HepG2 (cell line): Measurements from ENCODE around the gene GBP3. TPM values are rescaled to one million over a fixed set of nuclear protein-coding genes. Genes with fewer than 3 reads are reported as not detected.

Experiments
- ATAC-seq: fragments of 200-7000 bp; cut with Tn5 transposase; 3 replicates; pipeline ENCODE4 v1.9.1; 2020; ENCODE audit warnings: mild to moderate bottlenecking, moderate library complexity
- BruUV-seq: library from RNA; stranded (reverse); fragments of 400-500 nt; replicated peaks from 2 replicates; lab custom pipeline; 2021; lab: Mats Ljungman, UMichigan
- CTCF ChIA-PET: fragments of 300-600 bp; formaldehyde crosslinking; extraction: SDS; loops from one replicate; lab custom pipeline; 2021; ENCODE audit warnings: low total read pairs, inconsistent platforms, low intra/inter-chr PET ratio; lab: Yijun Ruan, JAX
- POLR2A ChIA-PET: fragments of 350-600 bp; sonication (Branson Sonifier 250); formaldehyde crosslinking; loops from one replicate; lab custom pipeline; 2020; ENCODE audit warnings: antibody characterized with exemption, inconsistent platforms; lab: Yijun Ruan, JAX
- DNase-seq: peaks from one replicate; pipeline ENCODE4 v3.0.0-alpha.2; 2015; ENCODE audit warnings: low spot score
- FAIRE-seq: peaks from 3 replicates; lab custom pipeline; 2011; peaks lifted over from hg19 to GRCh38; lab: Jason Lieb, UNC
- H2AFZ ChIP-seq: one replicate; pipeline ENCODE4 v1.6.1; 2011; ENCODE audit warnings: low read length, inconsistent platforms
- H3K27ac ChIP-seq: fragments of 300-600 bp; 3 replicates; pipeline ENCODE4 v1.8.0; 2011; ENCODE audit warnings: mixed run types, mild to moderate bottlenecking, mixed read lengths, low read length, inconsistent platforms; ENCODE audit not compliant: insufficient read depth; ENCODE audit errors: extremely low read length
- H3K27me3 ChIP-seq, 2 experiments: fragments of 200-600 bp in 1 of 2; 2 replicates in 1 of 2; 3 replicates in 1 of 2; pipeline versions ENCODE4 v1.6.0 to v1.8.0; 2011; ENCODE audit warnings: low read length in 2 of 2, mild to moderate bottlenecking in 2 of 2, moderate library complexity in 2 of 2, inconsistent platforms in 1 of 2; ENCODE audit not compliant: insufficient read depth in 2 of 2, control insufficient read depth in 1 of 2
- H3K36me3 ChIP-seq, 2 experiments: fragments of 200-600 bp in 1 of 2; replicated peaks in 1 of 2; 2 replicates in 1 of 2; 3 replicates in 1 of 2; pipeline versions ENCODE4 v1.5.1 to v1.8.0; 2011; ENCODE audit warnings: low read length in 2 of 2, inconsistent platforms in 1 of 2; ENCODE audit not compliant: insufficient read depth in 2 of 2, control insufficient read depth in 1 of 2
- H3K4me1 ChIP-seq: 2 replicates; pipeline ENCODE4 v1.5.1; 2012; ENCODE audit warnings: low read length, inconsistent platforms; ENCODE audit not compliant: insufficient read depth
- H3K4me2 ChIP-seq: 2 replicates; pipeline ENCODE4 v1.6.0; 2011; ENCODE audit warnings: low read depth, low read length, inconsistent platforms
- H3K4me3 ChIP-seq, 3 experiments: fragments of 200-600 bp in 1 of 3; sonication (generic), shearing (Covaris generic) in 1 of 3; replicated peaks in 1 of 3; 2 replicates each; pipeline ENCODE4 v1.5.1; 2011 to 2016; ENCODE audit warnings: low read length in 3 of 3, inconsistent platforms in 2 of 3, low read depth in 2 of 3, mild to moderate bottlenecking in 2 of 3, control low read depth in 1 of 3, mixed read lengths in 1 of 3; ENCODE audit not compliant: insufficient read depth in 1 of 3
- H3K79me2 ChIP-seq: one replicate; pipeline ENCODE4 v1.6.1; 2011; ENCODE audit warnings: low read length, inconsistent platforms; ENCODE audit not compliant: insufficient read depth
- H3K9ac ChIP-seq: 2 replicates; pipeline ENCODE4 v1.6.0; 2011; ENCODE audit warnings: mild to moderate bottlenecking, low read depth, low read length, inconsistent platforms; ENCODE audit not compliant: insufficient read depth
- H3K9me3 ChIP-seq: 2 replicates; pipeline ENCODE4 v1.5.1; 2012; ENCODE audit warnings: mild to moderate bottlenecking, low read length
- H4K20me1 ChIP-seq: 2 replicates; pipeline ENCODE4 v1.6.0; 2011; ENCODE audit warnings: inconsistent platforms, mild to moderate bottlenecking, low read length, moderate library complexity; ENCODE audit not compliant: insufficient read depth
- ATF1 ChIP-seq: IDR thresholded peaks from 2 replicates; pipeline ENCODE4 v1.6.1; 2016; ENCODE audit warnings: mild to moderate bottlenecking, control low read depth
- DR1 ChIP-seq: sonication (generic); formaldehyde crosslinking; IDR thresholded peaks from 2 replicates; pipeline ENCODE4 v1.8.0; 2021; ENCODE audit warnings: mild to moderate bottlenecking, missing genetic modification reagents, inconsistent platforms
- HNRNPUL1 ChIP-seq: fragments of 200-400 bp; formaldehyde crosslinking; IDR thresholded peaks from 2 replicates; pipeline ENCODE4 v1.6.1; 2017; ENCODE audit warnings: low read depth, mild to moderate bottlenecking, low read length, moderate library complexity
- KAT7 ChIP-seq: IDR thresholded peaks from 2 replicates; pipeline ENCODE4 v1.6.1; 2018; ENCODE audit warnings: borderline replicate concordance, missing compliant biosample characterization
- PCBP1 ChIP-seq: fragments of 200-400 bp; formaldehyde crosslinking; IDR thresholded peaks from 2 replicates; pipeline ENCODE4 v1.6.1; 2017; ENCODE audit warnings: mild to moderate bottlenecking, low read depth, low read length, borderline replicate concordance
- RFXANK ChIP-seq: IDR thresholded peaks from 2 replicates; pipeline ENCODE4 v1.6.1; 2016
- SMARCC2 ChIP-seq: fragments of 450-650 bp; IDR thresholded peaks from 2 replicates; pipeline ENCODE4 v1.6.1; 2017; ENCODE audit warnings: antibody characterized with exemption, mild to moderate bottlenecking
- SRSF9 ChIP-seq: fragments of 200-400 bp; formaldehyde crosslinking; IDR thresholded peaks from 2 replicates; pipeline ENCODE4 v1.6.1; 2018; ENCODE audit warnings: borderline replicate concordance, mild to moderate bottlenecking, low read depth, low read length; ENCODE audit not compliant: insufficient read depth, poor library complexity, severe bottlenecking
- TCF7 ChIP-seq: sonication (generic); IDR thresholded peaks from 2 replicates; pipeline ENCODE4 v1.6.1; 2016; ENCODE audit warnings: antibody characterized with exemption, low read depth
- ZBTB39 ChIP-seq: sonication (generic); formaldehyde crosslinking; IDR thresholded peaks from 2 replicates; pipeline ENCODE4 v1.5.0; 2020; ENCODE audit warnings: missing genetic modification reagents
- ZNF414 ChIP-seq: sonication (generic); formaldehyde crosslinking; IDR thresholded peaks from 2 replicates; pipeline ENCODE4 v1.5.0; 2020; ENCODE audit warnings: missing genetic modification reagents
- ZNF574 ChIP-seq: sonication (generic); formaldehyde crosslinking; IDR thresholded peaks from 2 replicates; pipeline ENCODE4 v1.4.0; 2020; ENCODE audit warnings: missing genetic modification reagents
- ZNF775 ChIP-seq: sonication (generic); formaldehyde crosslinking; IDR thresholded peaks from 2 replicates; pipeline ENCODE4 v1.4.0; 2020; ENCODE audit warnings: missing genetic modification reagents, mild to moderate bottlenecking, moderate library complexity, borderline replicate concordance
- WGBS: methylation state at CpG from one replicate; pipeline ENCODE4 v1.1.6; 2017; ENCODE audit warnings: low lambda C conversion rate; 5-methylcytosine and 5-hydroxymethylcytosine counted together
- in situ Hi-C: cut with HindIII; loops from 2 replicates; pipeline ENCODE4 v1.10.0; 2017; ENCODE audit warnings: low pct_unique_long_range_greater_than_20kb; ENCODE audit not compliant: extremely low pct_ligation_motif_present
- intact Hi-C: fragments of 100-400 bp; cut with micrococcal nuclease; formaldehyde crosslinking; loops from one replicate; pipeline ENCODE4 v1.10.0; 2022; ENCODE audit not compliant: unreplicated experiment
- polyA plus RNA-seq, 8 experiments: library from polyadenylated mRNA; depleted of rRNA in 3 of 8; stranded (reverse) in 7 of 8; unstranded in 1 of 8; fragments of >200 nt; fragmentation: Illumina TruSeq in 4 of 8; extraction: Trizol in 4 of 8; gene quantifications; 2 replicates each; pipeline versions ENCODE4 v1.2.1 to v1.2.3, GENCODE V29; 2011 to 2016; ENCODE audit warnings: low read depth in 4 of 8, missing spikeins in 1 of 8, mixed read lengths in 1 of 8; ENCODE audit not compliant: insufficient read depth in 1 of 8
- total RNA-seq, 5 experiments: library from RNA; depleted of rRNA; stranded (reverse); fragments of >200 nt; fragmentation: Illumina TruSeq; extraction: Trizol; gene quantifications; 2 replicates each; pipeline ENCODE4 v1.2.3, GENCODE V29; 2016; ENCODE audit warnings: low read depth in 1 of 5
- TF ChIP-seq, protein P1 (sequence below): sonication (generic); formaldehyde crosslinking; IDR thresholded peaks from 2 replicates; pipeline ENCODE4 v1.5.0; 2020; ENCODE audit warnings: mild to moderate bottlenecking, missing genetic modification reagents

GBP3 gene
- total and polyA plus RNA-seq, 2 of the 13 experiments (the other 11 are each of a cell fraction or from before 2014, with no cell fraction given), result 0.16 to 0.46 TPM

DNA sequence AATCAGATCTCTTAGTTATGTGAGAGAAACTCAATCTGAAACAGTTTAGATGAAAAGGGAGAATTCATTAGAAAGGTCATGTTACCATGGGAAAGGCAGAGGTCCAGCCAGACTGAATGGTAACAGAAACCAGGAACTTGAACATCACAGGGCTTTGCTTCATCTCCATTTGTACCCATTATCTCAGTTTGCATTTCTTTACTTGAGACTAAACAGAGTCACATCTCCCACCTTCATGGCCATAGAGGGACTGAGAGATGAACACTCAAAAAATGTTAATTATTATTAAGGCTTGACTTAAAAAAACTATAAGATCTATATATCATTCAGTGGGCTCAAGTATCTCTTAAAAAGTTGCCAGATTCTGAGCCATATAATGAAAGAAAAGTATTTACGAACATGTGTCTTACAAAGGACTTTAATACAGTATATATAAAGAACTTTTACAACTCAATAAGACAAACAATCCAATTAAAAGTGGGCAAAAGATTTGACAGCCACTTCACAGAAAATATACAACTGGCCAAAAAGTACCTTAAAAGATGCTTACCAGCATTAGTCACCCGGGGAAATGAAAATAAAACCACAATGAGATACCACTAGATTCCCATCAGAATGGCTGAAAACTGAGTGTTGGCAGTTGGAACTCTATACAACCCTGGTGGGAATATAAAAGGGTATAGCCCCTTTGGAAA lies 43.5 kb downstream of the GBP3 start (continued):
- no peak for TF ChIP-seq ZBTB39 (CRISPR knock-in tag)

GRCh38 chr1:88976235-88976634 lies 46.4 kb downstream of the GBP3 start:
- Histone ChIP-seq H3K79me2 (peaks cover 20% of the 10 kb centered on the region), H3K4me3 (no peak overlapping the region), H2AFZ (no peak overlapping the region), H3K27me3 (no peaks in the 10 kb centered on the region), H3K9me3 (no peaks in the 10 kb centered on the region), H3K27ac (no peak overlapping the region), H3K36me3 (peaks cover 1 to 18% of the 10 kb centered on the region in 2 experiments; a peak in 2 of 5 replicates), H3K4me1 (peaks cover 8% of the 10 kb centered on the region; the same call in 1 of the 2 replicates), H4K20me1 (peaks cover 11% of the 10 kb centered on the region; the same call in 1 of the 2 replicates), H3K9ac (no peak overlapping the region), H3K4me2 (no peak overlapping the region)
- CTCF ChIA-PET, result no interaction called here
- in situ Hi-C loops, result no loop called here
- DNase-seq (no peak), ATAC-seq (no peak), FAIRE-seq (no peak)
- POLR2A ChIA-PET, result no interaction called here
- intact Hi-C loops, result loop anchor here (5.0 kb wide), 1 partner anchor 84 kb away; the partner anchor contains the start of gene GTF2B
- no TSS peak for BruUV-seq
- 95% methylated on average over 5 of the region's 5 CpGs for WGBS
- no peak for TF ChIP-seq TCF7
- TF ChIP-seq HNRNPUL1, result no peak
- TF ChIP-seq SRSF9, result no peak
- TF ChIP-seq SMARCC2, result no peak
- no peak for TF ChIP-seq DR1
- TF ChIP-seq ZNF775 (CRISPR knock-in tag), result no peak
- no peak for TF ChIP-seq ZNF574 (CRISPR knock-in tag)
- no peak for TF ChIP-seq PCBP1
- no peak for TF ChIP-seq ATF1 (CRISPR knock-in tag)
- TF ChIP-seq KAT7, result no peak
- TF ChIP-seq, protein P1, sequence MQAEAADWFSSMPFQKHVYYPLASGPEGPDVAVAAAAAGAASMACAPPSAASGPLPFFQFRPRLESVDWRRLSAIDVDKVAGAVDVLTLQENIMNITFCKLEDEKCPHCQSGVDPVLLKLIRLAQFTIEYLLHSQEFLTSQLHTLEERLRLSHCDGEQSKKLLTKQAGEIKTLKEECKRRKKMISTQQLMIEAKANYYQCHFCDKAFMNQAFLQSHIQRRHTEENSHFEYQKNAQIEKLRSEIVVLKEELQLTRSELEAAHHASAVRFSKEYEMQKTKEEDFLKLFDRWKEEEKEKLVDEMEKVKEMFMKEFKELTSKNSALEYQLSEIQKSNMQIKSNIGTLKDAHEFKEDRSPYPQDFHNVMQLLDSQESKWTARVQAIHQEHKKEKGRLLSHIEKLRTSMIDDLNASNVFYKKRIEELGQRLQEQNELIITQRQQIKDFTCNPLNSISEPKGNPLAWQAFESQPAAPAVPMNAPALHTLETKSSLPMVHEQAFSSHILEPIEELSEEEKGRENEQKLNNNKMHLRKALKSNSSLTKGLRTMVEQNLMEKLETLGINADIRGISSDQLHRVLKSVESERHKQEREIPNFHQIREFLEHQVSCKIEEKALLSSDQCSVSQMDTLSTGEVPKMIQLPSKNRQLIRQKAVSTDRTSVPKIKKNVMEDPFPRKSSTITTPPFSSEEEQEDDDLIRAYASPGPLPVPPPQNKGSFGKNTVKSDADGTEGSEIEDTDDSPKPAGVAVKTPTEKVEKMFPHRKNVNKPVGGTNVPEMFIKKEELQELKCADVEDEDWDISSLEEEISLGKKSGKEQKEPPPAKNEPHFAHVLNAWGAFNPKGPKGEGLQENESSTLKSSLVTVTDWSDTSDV (CRISPR knock-in tag), result no peak
- no peak for TF ChIP-seq RFXANK (CRISPR knock-in tag)
- no peak for TF ChIP-seq ZNF414 (CRISPR knock-in tag)
